IMR-90 (cell line): ENCODE data around the gene RASD2. TPM values are rescaled to one million over a fixed set of nuclear protein-coding genes. Genes with fewer than 3 reads are reported as not detected.

Source experiments
- ATAC-seq: fragments of 200-7000 bp; cut with Tn5 transposase; 2 replicates; pipeline ENCODE4 v1.9.1; 2020; ENCODE audit warnings: low read depth, mild to moderate bottlenecking, moderate library complexity
- BruUV-seq: library from RNA; stranded (reverse); fragments of 400-500 nt; replicated peaks from 2 replicates; lab custom pipeline; 2021; lab: Mats Ljungman, UMichigan
- CTCF ChIA-PET: fragments of 300-600 bp; formaldehyde crosslinking; extraction: SDS; loops from one replicate; lab custom pipeline; 2021; ENCODE audit warnings: antibody characterized with exemption; lab: Yijun Ruan, JAX
- POLR2A ChIA-PET: fragments of 300-600 bp; sonication (Branson Sonifier 250); formaldehyde crosslinking; loops from one replicate; lab custom pipeline; 2022; ENCODE audit warnings: antibody characterized with exemption; ENCODE audit not compliant: unreplicated experiment; lab: Charles Lee
- DNase-seq: peaks from one replicate; pipeline ENCODE4 v3.0.0; 2013
- H2AFZ ChIP-seq: replicated peaks from 2 replicates; pipeline ENCODE3; 2013; ENCODE audit warnings: low read length, mild to moderate bottlenecking; ENCODE audit not compliant: poor library complexity
- H2AK5ac ChIP-seq: 2 replicates; pipeline ENCODE4 v1.6.1; 2013; ENCODE audit warnings: low read depth, low read length, inconsistent platforms
- H2AK9ac ChIP-seq: replicated peaks from 2 replicates; pipeline ENCODE3; 2013; ENCODE audit warnings: mild to moderate bottlenecking, low read depth, low read length, moderate library complexity; ENCODE audit not compliant: poor library complexity
- H2BK120ac ChIP-seq: 2 replicates; pipeline ENCODE4 v1.6.1; 2013; ENCODE audit warnings: low read depth, low read length, inconsistent platforms
- H2BK15ac ChIP-seq: 3 replicates; pipeline ENCODE4 v1.6.1; 2013; ENCODE audit warnings: low read depth, low read length, inconsistent platforms
- H2BK20ac ChIP-seq: 2 replicates; pipeline ENCODE4 v1.6.1; 2013; ENCODE audit warnings: low read depth, mild to moderate bottlenecking, inconsistent platforms, low read length, moderate library complexity
- H2BK5ac ChIP-seq: 2 replicates; pipeline ENCODE4 v1.6.1; 2013; ENCODE audit warnings: mild to moderate bottlenecking, low read depth, low read length, inconsistent platforms; ENCODE audit not compliant: poor library complexity, severe bottlenecking
- H3K14ac ChIP-seq: replicated peaks from 2 replicates; pipeline ENCODE4 v1.6.1; 2013; ENCODE audit warnings: low read depth, low read length, inconsistent platforms
- H3K18ac ChIP-seq: 2 replicates; pipeline ENCODE4 v1.6.1; 2013; ENCODE audit warnings: low read depth, low read length, control low read depth
- H3K23ac ChIP-seq: 2 replicates; pipeline ENCODE4 v1.6.1; 2013; ENCODE audit warnings: low read depth, low read length, inconsistent platforms
- H3K27ac ChIP-seq: 2 replicates; pipeline ENCODE4 v1.5.1; 2013; ENCODE audit warnings: mild to moderate bottlenecking, control low read depth, low read length; ENCODE audit not compliant: insufficient read depth
- H3K27me3 ChIP-seq: 2 replicates; pipeline ENCODE4 v1.6.1; 2013; ENCODE audit warnings: low read length; ENCODE audit not compliant: control insufficient read depth, insufficient read depth
- H3K36me3 ChIP-seq: 2 replicates; pipeline ENCODE4 v1.6.1; 2013; ENCODE audit warnings: low read length, mixed read lengths; ENCODE audit not compliant: control insufficient read depth, insufficient read depth
- H3K4ac ChIP-seq: 2 replicates; pipeline ENCODE4 v1.6.1; 2013; ENCODE audit warnings: low read depth, low read length, inconsistent platforms
- H3K4me1 ChIP-seq: 2 replicates; pipeline ENCODE4 v1.6.1; 2013; ENCODE audit warnings: low read length, mixed read lengths; ENCODE audit not compliant: control insufficient read depth, insufficient read depth
- H3K4me2 ChIP-seq: 2 replicates; pipeline ENCODE4 v1.6.1; 2013; ENCODE audit warnings: low read depth, mild to moderate bottlenecking, control low read depth, low read length, moderate library complexity
- H3K4me3 ChIP-seq: 2 replicates; pipeline ENCODE4 v1.5.1; 2013; ENCODE audit warnings: low read depth, mild to moderate bottlenecking, control low read depth, low read length, moderate library complexity; ENCODE audit not compliant: insufficient read depth
- H3K56ac ChIP-seq: 2 replicates; pipeline ENCODE4 v1.6.1; 2013; ENCODE audit warnings: low read length, inconsistent platforms; ENCODE audit not compliant: insufficient read depth; ENCODE audit errors: extremely low read depth
- H3K79me1 ChIP-seq, 2 experiments: 2 replicates each; pipeline ENCODE4 v1.6.1; 2013; ENCODE audit warnings: low read length in 2 of 2, inconsistent platforms in 1 of 2, low read depth in 1 of 2
- H3K9ac ChIP-seq: 2 replicates; pipeline ENCODE4 v1.6.1; 2013; ENCODE audit warnings: low read depth, low read length, control low read depth
- H3K9me1 ChIP-seq: 2 replicates; pipeline ENCODE4 v1.6.1; 2013; ENCODE audit warnings: low read length, inconsistent platforms; ENCODE audit not compliant: insufficient read depth
- H3K9me3 ChIP-seq: 2 replicates; pipeline ENCODE4 v1.6.1; 2013; ENCODE audit warnings: low read length; ENCODE audit not compliant: control insufficient read depth, insufficient read depth
- H4K20me1 ChIP-seq: 2 replicates; pipeline ENCODE4 v1.6.1; 2013; ENCODE audit warnings: low read length, inconsistent platforms; ENCODE audit not compliant: insufficient read depth
- H4K5ac ChIP-seq: 2 replicates; pipeline ENCODE4 v1.6.1; 2013; ENCODE audit warnings: mild to moderate bottlenecking, low read depth, low read length, control low read depth
- H4K8ac ChIP-seq, 2 experiments: 2 replicates each; pipeline ENCODE4 v1.6.1; 2013; ENCODE audit warnings: low read depth in 2 of 2, low read length in 2 of 2, control low read depth in 1 of 2, inconsistent platforms in 1 of 2
- H4K91ac ChIP-seq: 2 replicates; pipeline ENCODE4 v1.6.1; 2013; ENCODE audit warnings: low read depth, low read length, inconsistent platforms; ENCODE audit not compliant: insufficient read depth
- BHLHE40 ChIP-seq: fragments of 150-350 bp; IDR thresholded peaks from 2 replicates; pipeline ENCODE4 v1.6.1; 2016; ENCODE audit warnings: mild to moderate bottlenecking, low read depth, low read length
- CEBPB ChIP-seq: IDR thresholded peaks from 2 replicates; pipeline ENCODE4 v1.6.1; 2012; ENCODE audit warnings: low read depth, low read length, improper control_type of control experiment
- CHD1 ChIP-seq: IDR thresholded peaks from 2 replicates; pipeline ENCODE4 v1.6.1; 2012; ENCODE audit warnings: low read depth, low read length, improper control_type of control experiment
- CTCF ChIP-seq: conservative IDR thresholded peaks from 2 replicates; pipeline ENCODE4 v1.5.1; 2012; ENCODE audit warnings: mild to moderate bottlenecking, low read depth, low read length, improper control_type of control experiment
- FOS ChIP-seq: fragments of 150-350 bp; IDR thresholded peaks from 2 replicates; pipeline ENCODE4 v1.6.1; 2016; ENCODE audit warnings: low read depth, low read length
- MAFK ChIP-seq: IDR thresholded peaks from 2 replicates; pipeline ENCODE4 v1.6.1; 2012; ENCODE audit warnings: low read depth, low read length, improper control_type of control experiment
- MXI1 ChIP-seq: IDR thresholded peaks from 2 replicates; pipeline ENCODE4 v1.6.1; 2012; ENCODE audit warnings: low read depth, mild to moderate bottlenecking, low read length, moderate library complexity, borderline replicate concordance
- NFE2L2 ChIP-seq: fragments of 150-350 bp; IDR thresholded peaks from 2 replicates; pipeline ENCODE4 v1.6.1; 2016; ENCODE audit warnings: low read depth, mild to moderate bottlenecking, low read length
- POLR2A ChIP-seq: IDR thresholded peaks from 2 replicates; pipeline ENCODE4 v1.6.1; 2012; ENCODE audit warnings: mild to moderate bottlenecking, low read depth, low read length
- RCOR1 ChIP-seq: IDR thresholded peaks from 2 replicates; pipeline ENCODE4 v1.6.1; 2012; ENCODE audit warnings: mild to moderate bottlenecking, low read length, improper control_type of control experiment; ENCODE audit not compliant: insufficient replicate concordance
- RFX5 ChIP-seq: IDR thresholded peaks from 2 replicates; pipeline ENCODE4 v1.8.0; 2012; ENCODE audit warnings: low read depth, mild to moderate bottlenecking, low read length, moderate library complexity
- SMC3 ChIP-seq: fragments of 150-350 bp; IDR thresholded peaks from 2 replicates; pipeline ENCODE4 v1.6.1; 2016; ENCODE audit warnings: low read depth, mild to moderate bottlenecking, antibody characterized with exemption, low read length, moderate library complexity
- USF2 ChIP-seq: fragments of 150-350 bp; IDR thresholded peaks from 2 replicates; pipeline ENCODE4 v1.6.1; 2017; ENCODE audit warnings: mild to moderate bottlenecking, antibody characterized with exemption, low read length, low read depth
- WGBS, 2 experiments: methylation state at CpG; one replicate each; pipeline versions ENCODE4 v1.1.5 to v1.1.7; 2013; ENCODE audit warnings: missing lambda C conversion rate in 2 of 2; ENCODE audit not compliant: insufficient read length in 1 of 2; ENCODE audit errors: extremely low coverage in 2 of 2; 5-methylcytosine and 5-hydroxymethylcytosine counted together
- dilution Hi-C: fragments of 300-500 bp; cut with HindIII; formaldehyde crosslinking; loops from one replicate; pipeline ENCODE4 v1.14.3; 2018; ENCODE audit warnings: low sequenced_read_pairs; ENCODE audit not compliant: unreplicated experiment
- in situ Hi-C: fragments of 300-500 bp; cut with MboI; formaldehyde crosslinking; loops from 3 replicates; pipeline ENCODE4 v1.14.3; 2019; ENCODE audit warnings: low sequenced_read_pairs, inconsistent platforms, mixed read lengths
- intact Hi-C: fragments of 100-400 bp; cut with micrococcal nuclease; formaldehyde crosslinking; loops from 2 replicates; pipeline ENCODE4 v1.10.0; 2022
- polyA plus RNA-seq, 3 experiments: library from polyadenylated mRNA; depleted of rRNA; stranded (reverse); fragments of >200 nt; gene quantifications; 2 replicates each; pipeline ENCODE4 v1.2.3, GENCODE V29; 2012; ENCODE audit warnings: low replicate concordance in 1 of 3
- total RNA-seq: library from RNA; depleted of rRNA; stranded (reverse); fragments of >200 nt; gene quantifications from 2 replicates; pipeline ENCODE4 v1.2.3, GENCODE V29; 2012
- TF ChIP-seq, protein P1 (sequence below): fragments of 150-350 bp; IDR thresholded peaks from 2 replicates; pipeline ENCODE4 v1.6.1; 2016; ENCODE audit warnings: low read depth, mild to moderate bottlenecking, low read length, moderate library complexity, borderline replicate concordance

RASD2 gene
- total and polyA plus RNA-seq, 2 of the 4 experiments (the other 2 are of a cell fraction), result under 0.01 to 0.32 TPM

- H3K4me3 ChIP-seq, result no peak overlapping the region
- no peaks in the 10 kb centered on the region for H3K36me3 ChIP-seq
- H3K18ac ChIP-seq, result no peak overlapping the region
- peaks cover 3% of the 10 kb centered on the region; the same call in 1 of the 2 replicates for H3K4me1 ChIP-seq
- H3K27me3 ChIP-seq, result no peaks in the 10 kb centered on the region
- ChIA-PET POLR2A (no interaction called here), CTCF (no interaction called here)
- WGBS, 2 experiments, result no CpG with 5 or more reads among the region's 2 CpGs
- no peak overlapping the region for H2BK120ac ChIP-seq
- no peak for ATAC-seq
- no peak overlapping the region for H3K9ac ChIP-seq
- no peak overlapping the region for H3K4ac ChIP-seq
- no peak overlapping the region for H4K8ac ChIP-seq
- H3K14ac ChIP-seq, result no peak overlapping the region
- peaks cover 3% of the 10 kb centered on the region; the same call in 1 of the 2 replicates for H3K9me3 ChIP-seq
- no peak overlapping the region for H2AK5ac ChIP-seq
- no peak overlapping the region for H3K27ac ChIP-seq
- intact Hi-C loops, result no loop called here
- H3K79me1 ChIP-seq, result no peaks in the 10 kb centered on the region
- in situ Hi-C loops, result no loop called here
- no peak overlapping the region for H2BK20ac ChIP-seq
- H2BK15ac ChIP-seq, result no peak overlapping the region
- DNase-seq, result no peak
- no peak overlapping the region for H3K4me2 ChIP-seq
- no peak overlapping the region for H2AFZ ChIP-seq
- dilution Hi-C loops, result no loop called here
- H3K9me1 ChIP-seq, result peaks cover 3% of the 10 kb centered on the region
- H4K91ac ChIP-seq, result no peak overlapping the region
- H2AK9ac ChIP-seq, result no peak overlapping the region
- no peak for TF ChIP-seq MAFK
- TF ChIP-seq USF2, result no peak
- no peak for TF ChIP-seq NFE2L2
- TF ChIP-seq, protein P1, sequence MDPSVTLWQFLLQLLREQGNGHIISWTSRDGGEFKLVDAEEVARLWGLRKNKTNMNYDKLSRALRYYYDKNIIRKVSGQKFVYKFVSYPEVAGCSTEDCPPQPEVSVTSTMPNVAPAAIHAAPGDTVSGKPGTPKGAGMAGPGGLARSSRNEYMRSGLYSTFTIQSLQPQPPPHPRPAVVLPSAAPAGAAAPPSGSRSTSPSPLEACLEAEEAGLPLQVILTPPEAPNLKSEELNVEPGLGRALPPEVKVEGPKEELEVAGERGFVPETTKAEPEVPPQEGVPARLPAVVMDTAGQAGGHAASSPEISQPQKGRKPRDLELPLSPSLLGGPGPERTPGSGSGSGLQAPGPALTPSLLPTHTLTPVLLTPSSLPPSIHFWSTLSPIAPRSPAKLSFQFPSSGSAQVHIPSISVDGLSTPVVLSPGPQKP, result no peak
- no peak for TF ChIP-seq CTCF
- no peak for TF ChIP-seq RCOR1
- no peak for TF ChIP-seq FOS
- TF ChIP-seq POLR2A, result no peak
- no peak for TF ChIP-seq BHLHE40
- TF ChIP-seq SMC3, result no peak
- no peak for TF ChIP-seq RFX5
- TF ChIP-seq MXI1, result no peak
- no peak for TF ChIP-seq CHD1
- TF ChIP-seq CEBPB, result no peak
- no peak overlapping the region for H2BK5ac ChIP-seq
- no peak overlapping the region for H3K23ac ChIP-seq
- H3K56ac ChIP-seq, result no peak overlapping the region
- no peaks in the 10 kb centered on the region for H4K20me1 ChIP-seq
- H4K5ac ChIP-seq, result no peak overlapping the region
- no TSS peak for BruUV-seq
These were observed 11.7 kb upstream of the RASD2 start for GRCh38 chr22:35528927-35529326.
